H1 (cell line): ENCODE measurements around the gene PMM1. TPM values are rescaled to one million over a fixed set of nuclear protein-coding genes. Genes with fewer than 3 reads are reported as not detected.

ENCODE experiments used
- CTCF ChIA-PET: fragments of 300-600 bp; sonication (Branson Sonifier 250); formaldehyde crosslinking; loops from one replicate; lab custom pipeline; 2021; ENCODE audit not compliant: partially characterized antibody; lab: Charles Lee
- POLR2A ChIA-PET: fragments of 300-600 bp; sonication (Branson Sonifier 250); formaldehyde crosslinking; loops from one replicate; lab custom pipeline; 2021; ENCODE audit warnings: inconsistent platforms; ENCODE audit not compliant: partially characterized antibody; lab: Charles Lee
- DNase-seq, 2 experiments: peaks; one replicate each; pipeline versions ENCODE4 v3.0.0 to v3.0.0-alpha.2; 2010 to 2022; ENCODE audit warnings: low spot score in 2 of 2, low read depth in 1 of 2, mixed read lengths in 1 of 2
- FAIRE-seq: peaks from 2 replicates; lab custom pipeline; 2011; peaks lifted over from hg19 to GRCh38; lab: Jason Lieb, UNC
- H2AFZ ChIP-seq: 2 replicates; pipeline ENCODE4 v1.8.1; 2012; ENCODE audit warnings: low read length, inconsistent platforms
- H2AK5ac ChIP-seq: 2 replicates; pipeline ENCODE4 v1.6.1; 2013; ENCODE audit warnings: low read depth, low read length
- H2BK120ac ChIP-seq: replicated peaks from 2 replicates; pipeline ENCODE3; 2013; ENCODE audit warnings: low read depth, low read length, inconsistent platforms
- H2BK12ac ChIP-seq: 2 replicates; pipeline ENCODE4 v1.6.1; 2013; ENCODE audit warnings: low read depth, low read length
- H2BK15ac ChIP-seq: 2 replicates; pipeline ENCODE4 v1.6.1; 2013; ENCODE audit warnings: low read length
- H2BK20ac ChIP-seq: 2 replicates; pipeline ENCODE4 v1.6.1; 2013; ENCODE audit warnings: low read length
- H2BK5ac ChIP-seq: 2 replicates; pipeline ENCODE4 v1.6.1; 2013; ENCODE audit warnings: low read depth, low read length
- H3K14ac ChIP-seq: 2 replicates; pipeline ENCODE4 v1.6.1; 2013; ENCODE audit warnings: inconsistent platforms; ENCODE audit not compliant: insufficient read length
- H3K18ac ChIP-seq: 2 replicates; pipeline ENCODE4 v1.6.1; 2013; ENCODE audit warnings: low read length; ENCODE audit errors: extremely low read depth
- H3K23ac ChIP-seq: 2 replicates; pipeline ENCODE4 v1.6.1; 2013; ENCODE audit warnings: inconsistent platforms; ENCODE audit not compliant: insufficient read length
- H3K23me2 ChIP-seq: 2 replicates; pipeline ENCODE4 v1.6.1; 2013; ENCODE audit warnings: low read depth, low read length
- H3K27ac ChIP-seq: 2 replicates; pipeline ENCODE4 v1.6.1; 2011; ENCODE audit warnings: low read depth, low read length, inconsistent platforms
- H3K27me3 ChIP-seq, 4 experiments: replicated peaks in 1 of 4; 1 replicate in 1 of 4; 2 replicates in 3 of 4; pipeline versions ENCODE4 v1.6.1 to v1.8.1; 2011 to 2013; ENCODE audit warnings: low read length in 3 of 4, mild to moderate bottlenecking in 3 of 4, inconsistent platforms in 2 of 4, mixed read lengths in 2 of 4, moderate library complexity in 1 of 4; ENCODE audit not compliant: control insufficient read depth in 3 of 4, insufficient read depth in 3 of 4; ENCODE audit errors: extremely low read depth in 1 of 4
- H3K36me3 ChIP-seq, 4 experiments: 2 replicates each; pipeline versions ENCODE4 v1.6.1 to v1.8.1; 2011 to 2013; ENCODE audit warnings: mild to moderate bottlenecking in 4 of 4, low read length in 3 of 4, moderate library complexity in 2 of 4, control low read depth in 1 of 4, inconsistent platforms in 1 of 4; ENCODE audit not compliant: insufficient read depth in 4 of 4, control insufficient read depth in 2 of 4
- H3K4ac ChIP-seq: replicated peaks from 2 replicates; pipeline ENCODE3; 2013; ENCODE audit warnings: low read length, low read depth, mixed read lengths, inconsistent platforms; ENCODE audit not compliant: insufficient read length
- H3K4me1 ChIP-seq, 4 experiments: replicated peaks in 1 of 4; 1 replicate in 1 of 4; 2 replicates in 3 of 4; pipeline versions ENCODE4 v1.6.1 to v1.8.1; 2011 to 2013; ENCODE audit warnings: low read length in 3 of 4, inconsistent platforms in 2 of 4, mixed read lengths in 1 of 4; ENCODE audit not compliant: insufficient read depth in 4 of 4, control insufficient read depth in 3 of 4
- H3K4me2 ChIP-seq, 2 experiments: 2 replicates each; pipeline versions ENCODE4 v1.6.1 to v1.8.1; 2011 to 2013; ENCODE audit warnings: low read depth in 2 of 2, low read length in 2 of 2, control low read depth in 1 of 2, inconsistent platforms in 1 of 2, mild to moderate bottlenecking in 1 of 2; ENCODE audit not compliant: insufficient read depth in 1 of 2
- H3K4me3 ChIP-seq, 4 experiments: fragments of 200-600, 300-600 bp in 1 of 4; sonication (generic), shearing (Covaris generic), sonication (Bioruptor Twin) in 1 of 4; 2 replicates each; pipeline versions ENCODE4 v1.5.1 to v1.8.1; 2011 to 2016; ENCODE audit warnings: low read length in 4 of 4, low read depth in 3 of 4, control low read depth in 2 of 4, inconsistent platforms in 2 of 4, mild to moderate bottlenecking in 2 of 4, mixed read lengths in 1 of 4, moderate library complexity in 1 of 4; ENCODE audit not compliant: insufficient read depth in 2 of 4; ENCODE audit errors: extremely low read depth in 1 of 4
- H3K56ac ChIP-seq: replicated peaks from 2 replicates; pipeline ENCODE3; 2013; ENCODE audit warnings: low read depth, mild to moderate bottlenecking, mixed read lengths, low read length, inconsistent platforms; ENCODE audit not compliant: insufficient read length
- H3K79me1 ChIP-seq: 2 replicates; pipeline ENCODE4 v1.6.1; 2013; ENCODE audit warnings: low read depth, low read length, control low read depth
- H3K79me2 ChIP-seq, 2 experiments: 2 replicates each; pipeline versions ENCODE4 v1.6.1 to v1.8.1; 2012 to 2013; ENCODE audit warnings: low read length in 2 of 2, mild to moderate bottlenecking in 2 of 2, inconsistent platforms in 1 of 2; ENCODE audit not compliant: insufficient read depth in 2 of 2, control insufficient read depth in 1 of 2
- H3K9ac ChIP-seq, 4 experiments: replicated peaks in 1 of 4; 1 replicate in 1 of 4; 2 replicates in 3 of 4; pipeline versions ENCODE4 v1.6.1 to v1.8.1; 2011 to 2013; ENCODE audit warnings: low read depth in 3 of 4, low read length in 3 of 4, control low read depth in 2 of 4, mild to moderate bottlenecking in 2 of 4, moderate library complexity in 2 of 4, inconsistent platforms in 1 of 4; ENCODE audit errors: extremely low read depth in 1 of 4
- H3K9me3 ChIP-seq, 2 experiments: 2 replicates each; pipeline versions ENCODE4 v1.6.1 to v1.8.1; 2012 to 2013; ENCODE audit warnings: mild to moderate bottlenecking in 2 of 2, moderate library complexity in 2 of 2, control low read depth in 1 of 2, inconsistent platforms in 1 of 2, low read depth in 1 of 2, low read length in 1 of 2, mixed read lengths in 1 of 2; ENCODE audit not compliant: insufficient read depth in 2 of 2
- H4K20me1 ChIP-seq, 2 experiments: replicated peaks in 1 of 2; 2 replicates each; pipeline versions ENCODE3 to v1.8.1; 2011 to 2013; ENCODE audit warnings: inconsistent platforms in 2 of 2, low read length in 2 of 2, mild to moderate bottlenecking in 1 of 2; ENCODE audit not compliant: insufficient read depth in 2 of 2, control insufficient read depth in 1 of 2
- H4K5ac ChIP-seq: 2 replicates; pipeline ENCODE4 v1.6.1; 2013; ENCODE audit warnings: low read length, low read depth, mixed read lengths, inconsistent platforms; ENCODE audit not compliant: insufficient read length
- H4K8ac ChIP-seq: 2 replicates; pipeline ENCODE4 v1.8.0; 2013; ENCODE audit warnings: mild to moderate bottlenecking, moderate library complexity, low read length, inconsistent platforms; ENCODE audit not compliant: insufficient read depth; ENCODE audit errors: extremely low read depth
- H4K91ac ChIP-seq: replicated peaks from 2 replicates; pipeline ENCODE3; 2013; ENCODE audit warnings: low read length, mixed read lengths, inconsistent platforms; ENCODE audit not compliant: insufficient read length
- EP300 ChIP-seq, 2 experiments: IDR thresholded peaks; 1 replicate in 1 of 2; 2 replicates in 1 of 2; pipeline ENCODE4 v1.6.1; 2011 to 2012; ENCODE audit warnings: low read depth in 2 of 2, low read length in 2 of 2, mild to moderate bottlenecking in 2 of 2, borderline replicate concordance in 1 of 2, inconsistent platforms in 1 of 2, moderate library complexity in 1 of 2
- TAF7 ChIP-seq: optimal IDR thresholded peaks from 2 replicates; pipeline ENCODE3; 2011; ENCODE audit warnings: low read depth, mild to moderate bottlenecking, inconsistent platforms, low read length, moderate library complexity, borderline replicate concordance
- ZNF274 ChIP-seq: IDR thresholded peaks from 2 replicates; pipeline ENCODE4 v1.7.0; 2012; ENCODE audit warnings: low read length, borderline replicate concordance; ENCODE audit errors: extremely low read depth
- WGBS, 2 experiments: shearing (Covaris generic) in 1 of 2; methylation state at CpG; one replicate each; pipeline versions ENCODE4 v1.1.6 to v1.1.7; 2013 to 2015; ENCODE audit warnings: low lambda C conversion rate in 2 of 2, mixed read lengths in 2 of 2, inconsistent platforms in 1 of 2, low coverage in 1 of 2, missing lambda C conversion rate in 1 of 2; ENCODE audit not compliant: insufficient replicate concordance in 2 of 2, insufficient coverage in 1 of 2, insufficient read length in 1 of 2; ENCODE audit errors: extremely low coverage in 1 of 2, missing lambda C conversion rate in 1 of 2; 5-methylcytosine and 5-hydroxymethylcytosine counted together
- polyA plus RNA-seq, 7 experiments: library from polyadenylated mRNA; depleted of rRNA in 3 of 7; stranded (reverse) in 5 of 7; unstranded in 2 of 7; fragments of >200 nt in 5 of 7; fragments of 200-250 nt in 2 of 7; gene quantifications; 1 replicate in 5 of 7; 2 replicates in 1 of 7; 4 replicates in 1 of 7; pipeline versions ENCODE4 v1.2.1 to v1.2.3, GENCODE V29; 2011 to 2013; ENCODE audit warnings: missing spikeins in 2 of 7, mixed read lengths in 2 of 7
- total RNA-seq: library from RNA; stranded (reverse); fragmentation: NEBNext Ultra II Directional; extraction: Animal tissue kit (Norgen Biotek cat#: 25700); gene quantifications from 2 replicates; pipeline ENCODE4 v1.2.1, GENCODE V29; 2021

The PMM1 gene
- total and polyA plus RNA-seq, 2 of the 8 experiments (the other 6 are each of a cell fraction or from before 2014, with no cell fraction given) = 11.3 to 20.0 TPM

- peaks cover 2% of the 10 kb centered on the region; the same call in 1 of the 2 replicates for H3K23me2 ChIP-seq
- POLR2A ChIA-PET = interaction anchor here (0.7 to 1.8 kb wide), 3 partner anchors 10 to 18 kb away, joined by 3 to 8 read pairs (median 4); partner anchors contain the start of gene PMM1
- H3K23ac ChIP-seq = no peak overlapping the region
- H3K27me3 ChIP-seq = no peaks in the 10 kb centered on the region
- no peak overlapping the region for H3K18ac ChIP-seq
- H3K9me3 ChIP-seq = no peaks in the 10 kb centered on the region
- no peak overlapping the region for H2BK5ac ChIP-seq
- TF ChIP-seq ZNF274 = no peak
- no peak for TF ChIP-seq TAF7
- no peak for TF ChIP-seq EP300 (IDR thresholded peaks at IDR 0.05; ENCODE audit: borderline replicate concordance in 1 of 2, low read depth in 2 of 2, low read length in 2 of 2)
- H3K4ac ChIP-seq = no peak overlapping the region
- 89% methylated on average over 8 of the region's 8 CpGs; no CpG with 5 or more reads in 1 of the 2 experiments for WGBS, 2 experiments
- H3K79me2 ChIP-seq = no peaks in the 10 kb centered on the region
- H2BK20ac ChIP-seq = no peak overlapping the region
- H3K27ac ChIP-seq = no peak overlapping the region
- H3K4me3 ChIP-seq = no peak overlapping the region
- no peak overlapping the region for H2AFZ ChIP-seq
- H3K56ac ChIP-seq = no peak overlapping the region
- no peak overlapping the region for H2AK5ac ChIP-seq
- H3K79me1 ChIP-seq = 0 out of 2 replicates have a peak, but pooled peaks cover 2% of the 10 kb centered on the region
- H3K4me1 ChIP-seq = 0 out of 7 replicates have a peak, but pooled peaks cover 0 to 2% (median 0%) of the 10 kb centered on the region in 4 experiments
- no peak overlapping the region for H3K9ac ChIP-seq
- H2BK15ac ChIP-seq = no peak overlapping the region
- FAIRE-seq (no peak), DNase-seq (no peak)
- no peak overlapping the region for H4K91ac ChIP-seq
- peaks cover 4 to 6% of the 10 kb centered on the region in 2 experiments for H4K20me1 ChIP-seq
- peaks cover 2 to 30% (median 13%) of the 10 kb centered on the region in 4 experiments; a peak in 7 of 8 replicates for H3K36me3 ChIP-seq
- no peak overlapping the region for H3K14ac ChIP-seq
- H4K5ac ChIP-seq = no peak overlapping the region
- CTCF ChIA-PET = interaction anchor here (0.6 to 7.4 kb wide), 3 partner anchors 22 to 281 kb away, joined by 3 to 164 read pairs (median 46); no protein-coding TSS in a partner anchor
- no peak overlapping the region for H4K8ac ChIP-seq
- no peak overlapping the region for H2BK120ac ChIP-seq
- H2BK12ac ChIP-seq = no peak overlapping the region
- no peak overlapping the region for H3K4me2 ChIP-seq
Measured at GRCh38 chr22:41600976-41601375, 11.3 kb upstream of the PMM1 start.
